Gastroesophageal sphincter (tissue), 3 donors: ENCODE results near the gene TERB1.

Experiments
- CTCF ChIP-seq, 4 experiments: fragments of 200-600 bp in 2 of 4; fragments of 450-650 bp in 2 of 4; sonication (generic) in 1 of 4; IDR thresholded peaks; one replicate each; pipeline ENCODE4 v1.5.1; 2017 to 2019; ENCODE audit warnings: antibody characterized with exemption in 4 of 4, mild to moderate bottlenecking in 2 of 4, moderate library complexity in 2 of 4
- EP300 ChIP-seq: sonication (generic); formaldehyde crosslinking; IDR thresholded peaks from one replicate; pipeline ENCODE4 v1.6.1; 2017; ENCODE audit warnings: antibody characterized with exemption, mild to moderate bottlenecking
- POLR2A ChIP-seq, 2 donors: fragments of 450-650 bp; IDR thresholded peaks; one replicate each; pipeline ENCODE4 v1.6.1; 2017; ENCODE audit warnings: antibody characterized with exemption in 2 of 2, mild to moderate bottlenecking in 2 of 2, moderate library complexity in 1 of 2
- POLR2AphosphoS5 ChIP-seq: sonication (generic); formaldehyde crosslinking; IDR thresholded peaks from one replicate; pipeline ENCODE4 v1.6.1; 2017; ENCODE audit warnings: antibody characterized with exemption

- TF ChIP-seq CTCF (IDR thresholded peaks at IDR 0.05) (no peak), POLR2A (IDR thresholded peaks at IDR 0.05) (no peak), POLR2AphosphoS5 (no peak), EP300 (no peak)
Measured at GRCh38 chr16:66849021-66849420, 47.6 kb upstream of the TERB1 start.
